Esophagus squamous epithelium (tissue), 4 donors: Measurements from ENCODE around the gene CDH12.

Source experiments
- POLR2A ChIP-seq, 4 donors: fragments of 450-650 bp; IDR thresholded peaks; one replicate each; pipeline ENCODE4 v1.6.1; 2017; ENCODE audit warnings: antibody characterized with exemption in 4 of 4, mild to moderate bottlenecking in 4 of 4, moderate library complexity in 3 of 4
- TF ChIP-seq, protein P1 (sequence below), 6 experiments: fragments of 450-650 bp in 4 of 6; fragments of 200-600 bp in 2 of 6; sonication (generic) in 2 of 6; IDR thresholded peaks; one replicate each; pipeline ENCODE4 v1.5.1; 2016 to 2019; ENCODE audit warnings: antibody characterized with exemption in 6 of 6, mild to moderate bottlenecking in 4 of 6, moderate library complexity in 4 of 6

DNA sequence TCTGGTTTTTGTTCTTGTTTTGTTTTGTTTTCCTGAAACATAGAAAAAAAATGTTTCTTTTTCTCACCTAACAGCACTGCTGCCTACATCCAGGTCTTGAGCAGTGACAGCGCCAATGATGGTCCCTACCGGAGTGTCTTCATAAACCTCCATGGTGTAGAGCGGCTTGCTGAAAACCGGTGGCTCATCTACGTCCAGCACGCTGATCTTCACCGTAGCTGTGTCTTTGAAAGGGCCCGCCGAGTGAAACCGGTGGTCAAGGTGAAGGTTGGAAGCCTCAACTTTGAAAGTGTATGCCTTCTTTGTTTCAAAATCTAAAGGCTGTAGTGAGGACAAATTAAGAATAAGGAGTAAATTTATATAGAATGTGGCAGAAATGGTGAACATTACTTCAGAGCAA lies 1051.0 kb downstream of the CDH12 start:
- TF ChIP-seq, protein P1, sequence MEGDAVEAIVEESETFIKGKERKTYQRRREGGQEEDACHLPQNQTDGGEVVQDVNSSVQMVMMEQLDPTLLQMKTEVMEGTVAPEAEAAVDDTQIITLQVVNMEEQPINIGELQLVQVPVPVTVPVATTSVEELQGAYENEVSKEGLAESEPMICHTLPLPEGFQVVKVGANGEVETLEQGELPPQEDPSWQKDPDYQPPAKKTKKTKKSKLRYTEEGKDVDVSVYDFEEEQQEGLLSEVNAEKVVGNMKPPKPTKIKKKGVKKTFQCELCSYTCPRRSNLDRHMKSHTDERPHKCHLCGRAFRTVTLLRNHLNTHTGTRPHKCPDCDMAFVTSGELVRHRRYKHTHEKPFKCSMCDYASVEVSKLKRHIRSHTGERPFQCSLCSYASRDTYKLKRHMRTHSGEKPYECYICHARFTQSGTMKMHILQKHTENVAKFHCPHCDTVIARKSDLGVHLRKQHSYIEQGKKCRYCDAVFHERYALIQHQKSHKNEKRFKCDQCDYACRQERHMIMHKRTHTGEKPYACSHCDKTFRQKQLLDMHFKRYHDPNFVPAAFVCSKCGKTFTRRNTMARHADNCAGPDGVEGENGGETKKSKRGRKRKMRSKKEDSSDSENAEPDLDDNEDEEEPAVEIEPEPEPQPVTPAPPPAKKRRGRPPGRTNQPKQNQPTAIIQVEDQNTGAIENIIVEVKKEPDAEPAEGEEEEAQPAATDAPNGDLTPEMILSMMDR (IDR thresholded peaks at IDR 0.05) = no peak
- no peak for TF ChIP-seq POLR2A (IDR thresholded peaks at IDR 0.05)
